GM20000 (cell line): ENCODE data around the gene JAG1.

ENCODE experiments used
- DNase-seq: peaks from one replicate; pipeline ENCODE4 v3.0.0; 2012; ENCODE audit warnings: low spot score
- CTCF ChIP-seq: IDR thresholded peaks from 2 replicates; pipeline ENCODE4 v1.5.1; 2012; ENCODE audit warnings: mild to moderate bottlenecking, control low read depth; ENCODE audit errors: extremely low read depth, missing control alignments

The JAG1 gene

GRCh38 chr20:10672624-10673127, 1.1 kb downstream of the JAG1 start:
- peak; percentile 69 for DNase-seq

GRCh38 chr20:10671919-10672623, 1.7 kb downstream of the JAG1 start:
- peak; percentile 49 for DNase-seq
- TF ChIP-seq CTCF, result no peak

More at GRCh38 chr20:10672624-10673127, 1.1 kb downstream of the JAG1 start:
- no peak for TF ChIP-seq CTCF

GRCh38 chr20:10671221-10671918, 2.4 kb downstream of the JAG1 start:
- DNase-seq, result peak; percentile 83
- peak; percentile 60 for TF ChIP-seq CTCF

GRCh38 chr20:10670501-10671220, 3.1 kb downstream of the JAG1 start:
- no peak for TF ChIP-seq CTCF
- peak; percentile 77 for DNase-seq

- DNase-seq, result no peak
- TF ChIP-seq CTCF, result no peak
Observed at GRCh38 chr20:10669843-10670446, 3.9 kb downstream of the JAG1 start.

- DNase-seq, result no peak
- no peak for TF ChIP-seq CTCF
Observed at GRCh38 chr20:10668677-10669368, 5.0 kb downstream of the JAG1 start.
